ENCODE measurements around the gene PIP5K1B.
"Not testable (repeated sequence)": the region's sequence is repeated elsewhere in the genome, so short reads cannot be mapped to it uniquely, and the experiment has no call there.

The PIP5K1B gene

GRCh38 chr9:69036309-69036708, 331.3 kb downstream of the PIP5K1B start:
- Histone ChIP-seq H3K4me3 (peak overlapping the region; percentile 88), H3K36me3 (ENCODE audit: insufficient read depth, low read length) (no peaks in the 10 kb centered on the region), H3K9ac (ENCODE audit: insufficient read length) (peak overlapping the region; percentile 80), H3K27ac (no peak overlapping the region), H3K9me3 (ENCODE audit: low read depth, low read length) (no peaks in the 10 kb centered on the region)
- TF ChIP-seq FOXP2 (optimal IDR thresholded peaks at IDR 0.05; ENCODE audit: control extremely low read depth, extremely low read length, insufficient read depth) = no peak
- DNase-seq (ENCODE audit: low read depth, low spot score) = no peak

- peak overlapping the region; percentile 80 for H3K9ac ChIP-seq (ENCODE audit: insufficient read length)
- H3K27ac ChIP-seq = no peak overlapping the region
- H3K4me3 ChIP-seq = peak overlapping the region; percentile 88
- DNase-seq (ENCODE audit: low read depth, low spot score) = no peak
- TF ChIP-seq FOXP2 (optimal IDR thresholded peaks at IDR 0.05; ENCODE audit: control extremely low read depth, extremely low read length, insufficient read depth) (no peak), EZH2 (IDR thresholded peaks at IDR 0.05) (no peak), POLR2AphosphoS5 (IDR thresholded peaks at IDR 0.05; ENCODE audit: borderline replicate concordance, low read depth, low read length) (no peak)
- no peaks in the 10 kb centered on the region for H3K36me3 ChIP-seq (ENCODE audit: insufficient read depth, low read length)
- H3K9me3 ChIP-seq (ENCODE audit: low read depth, low read length) = no peaks in the 10 kb centered on the region
Observed at GRCh38 chr9:69036799-69037198, 331.8 kb downstream of the PIP5K1B start.

- Histone ChIP-seq H3K27ac (no peak overlapping the region), H3K9ac (ENCODE audit: insufficient read length) (no peak overlapping the region), H3K9me3 (ENCODE audit: low read depth, low read length) (no peaks in the 10 kb centered on the region), H3K4me3 (no peak overlapping the region), H3K36me3 (ENCODE audit: insufficient read depth, low read length) (no peaks in the 10 kb centered on the region)
- TF ChIP-seq EZH2 (IDR thresholded peaks at IDR 0.05) (no peak), POLR2AphosphoS5 (IDR thresholded peaks at IDR 0.05; ENCODE audit: borderline replicate concordance, low read depth, low read length) (no peak), FOXP2 (optimal IDR thresholded peaks at IDR 0.05; ENCODE audit: control extremely low read depth, extremely low read length, insufficient read depth) (no peak)
- no peak for DNase-seq (ENCODE audit: low read depth, low spot score)
Observed at GRCh38 chr9:69040646-69041045, 335.6 kb downstream of the PIP5K1B start.

GRCh38 chr9:69044240-69045219, 339.5 kb downstream of the PIP5K1B start:
- no peak for DNase-seq (ENCODE audit: low read depth, low spot score)
- Histone ChIP-seq H3K9ac (ENCODE audit: insufficient read length) (no peak overlapping the region), H3K36me3 (ENCODE audit: insufficient read depth, low read length) (no peaks in the 10 kb centered on the region), H3K27ac (no peak overlapping the region), H3K9me3 (ENCODE audit: low read depth, low read length) (no peaks in the 10 kb centered on the region), H3K4me3 (no peak overlapping the region)
- TF ChIP-seq FOXP2 (optimal IDR thresholded peaks at IDR 0.05; ENCODE audit: control extremely low read depth, extremely low read length, insufficient read depth) = no peak
- no peak for TF ChIP-seq EZH2 (IDR thresholded peaks at IDR 0.05)
- TF ChIP-seq POLR2AphosphoS5 (IDR thresholded peaks at IDR 0.05; ENCODE audit: borderline replicate concordance, low read depth, low read length) = no peak

- no peaks in the 10 kb centered on the region for H3K36me3 ChIP-seq (ENCODE audit: insufficient read depth, low read length)
- TF ChIP-seq POLR2AphosphoS5 (IDR thresholded peaks at IDR 0.05; ENCODE audit: borderline replicate concordance, low read depth, low read length) (no peak), EZH2 (IDR thresholded peaks at IDR 0.05) (no peak), FOXP2 (optimal IDR thresholded peaks at IDR 0.05; ENCODE audit: control extremely low read depth, extremely low read length, insufficient read depth) (no peak)
- H3K27ac ChIP-seq = no peak overlapping the region
- no peak for DNase-seq (ENCODE audit: low read depth, low spot score)
- no peaks in the 10 kb centered on the region for H3K9me3 ChIP-seq (ENCODE audit: low read depth, low read length)
- no peak overlapping the region for H3K4me3 ChIP-seq
- no peak overlapping the region for H3K9ac ChIP-seq (ENCODE audit: insufficient read length)
Observed at GRCh38 chr9:69045821-69046220, 340.8 kb downstream of the PIP5K1B start.

GRCh38 chr9:69046723-69047122, 341.7 kb downstream of the PIP5K1B start:
- H3K9me3 ChIP-seq (ENCODE audit: low read depth, low read length) = no peaks in the 10 kb centered on the region
- TF ChIP-seq POLR2AphosphoS5 (IDR thresholded peaks at IDR 0.05; ENCODE audit: borderline replicate concordance, low read depth, low read length) (no peak), FOXP2 (optimal IDR thresholded peaks at IDR 0.05; ENCODE audit: control extremely low read depth, extremely low read length, insufficient read depth) (no peak), EZH2 (IDR thresholded peaks at IDR 0.05) (no peak)
- no peak overlapping the region for H3K4me3 ChIP-seq

GRCh38 chr9:69047371-69047770, 342.3 kb downstream of the PIP5K1B start:
- DNase-seq (ENCODE audit: low read depth, low spot score) = no peak
- Histone ChIP-seq H3K9ac (ENCODE audit: insufficient read length) (no peak overlapping the region), H3K4me3 (no peak overlapping the region), H3K27ac (no peak overlapping the region), H3K36me3 (ENCODE audit: insufficient read depth, low read length) (no peaks in the 10 kb centered on the region), H3K9me3 (ENCODE audit: low read depth, low read length) (no peaks in the 10 kb centered on the region)
- TF ChIP-seq FOXP2 (optimal IDR thresholded peaks at IDR 0.05; ENCODE audit: control extremely low read depth, extremely low read length, insufficient read depth) (no peak), POLR2AphosphoS5 (IDR thresholded peaks at IDR 0.05; ENCODE audit: borderline replicate concordance, low read depth, low read length) (no peak), EZH2 (IDR thresholded peaks at IDR 0.05) (no peak)

More at GRCh38 chr9:69046723-69047122, 341.7 kb downstream of the PIP5K1B start:
- Histone ChIP-seq H3K9ac (ENCODE audit: insufficient read length) (no peak overlapping the region), H3K36me3 (ENCODE audit: insufficient read depth, low read length) (no peaks in the 10 kb centered on the region), H3K27ac (no peak overlapping the region)
- no peak for DNase-seq (ENCODE audit: low read depth, low spot score)

- H3K9me3 ChIP-seq (ENCODE audit: low read depth, low read length) = no peaks in the 10 kb centered on the region
- no peak overlapping the region for H3K9ac ChIP-seq (ENCODE audit: insufficient read length)
- no peak overlapping the region for H3K4me3 ChIP-seq
- no peak for DNase-seq (ENCODE audit: low read depth, low spot score)
- H3K27ac ChIP-seq = no peak overlapping the region
- no peaks in the 10 kb centered on the region for H3K36me3 ChIP-seq (ENCODE audit: insufficient read depth, low read length)
- TF ChIP-seq EZH2 (IDR thresholded peaks at IDR 0.05) = no peak
- TF ChIP-seq POLR2AphosphoS5 (IDR thresholded peaks at IDR 0.05; ENCODE audit: borderline replicate concordance, low read depth, low read length) = no peak
- no peak for TF ChIP-seq FOXP2 (optimal IDR thresholded peaks at IDR 0.05; ENCODE audit: control extremely low read depth, extremely low read length, insufficient read depth)
Observed at GRCh38 chr9:69049094-69049493, 344.1 kb downstream of the PIP5K1B start.

- not testable (repeated sequence) for H3K9ac ChIP-seq (ENCODE audit: insufficient read length); H3K4me3 ChIP-seq; H3K27ac ChIP-seq; DNase-seq (ENCODE audit: low read depth, low spot score); H3K9me3 ChIP-seq (ENCODE audit: low read depth, low read length); H3K36me3 ChIP-seq (ENCODE audit: insufficient read depth, low read length)
Observed at GRCh38 chr9:69050936-69051335, 345.9 kb downstream of the PIP5K1B start.
